WTC11 (cell line): ENCODE results near the gene RNASE9.
A peak's percentile ranks its signal among the peaks of the same experiment; 100 is the strongest.

Experiments
- CTCF ChIP-seq: fragments of 200-600 bp; IDR thresholded peaks from 2 replicates; pipeline ENCODE4 v1.8.0; 2022; ENCODE audit warnings: antibody characterized with exemption
- ETV6 ChIP-seq: sonication (generic); formaldehyde crosslinking; IDR thresholded peaks from 2 replicates; pipeline ENCODE4 v1.8.1; 2022; ENCODE audit warnings: mild to moderate bottlenecking, missing genetic modification reagents
- FOXK1 ChIP-seq: sonication (generic); formaldehyde crosslinking; IDR thresholded peaks from 2 replicates; pipeline ENCODE4 v1.8.0; 2022; ENCODE audit warnings: mild to moderate bottlenecking, moderate library complexity, missing genetic modification reagents
- KAT7 ChIP-seq: sonication (generic); formaldehyde crosslinking; IDR thresholded peaks from 2 replicates; pipeline ENCODE4 v1.8.1; 2023; ENCODE audit warnings: missing genetic modification reagents, mild to moderate bottlenecking, borderline replicate concordance
- MAX ChIP-seq: sonication (generic); formaldehyde crosslinking; IDR thresholded peaks from 2 replicates; pipeline ENCODE4 v1.8.0; 2022; ENCODE audit warnings: mild to moderate bottlenecking, missing genetic modification reagents
- ZNF512 ChIP-seq: sonication (generic); formaldehyde crosslinking; IDR thresholded peaks from 2 replicates; pipeline ENCODE4 v1.8.1; 2022; ENCODE audit warnings: missing genetic modification reagents, borderline replicate concordance

GRCh38 chr14:20608383-20609110 lies 47.7 kb upstream of the RNASE9 start:
- TF ChIP-seq MAX (no peak), KAT7 (CRISPR knock-in tag) (no peak), ETV6 (CRISPR knock-in tag) (no peak), CTCF (no peak), ZNF512 (peak; percentile 50; the same call in 1 of the 2 replicates), FOXK1 (CRISPR knock-in tag) (no peak)
